ENCODE results near the gene COL26A1.

The COL26A1 gene

GRCh38 chr7:101533103-101533465, 170.4 kb downstream of the COL26A1 start:
- no peak for DNase-seq

GRCh38 chr7:101534015-101534803, 171.5 kb downstream of the COL26A1 start:
- no peak for DNase-seq

- DNase-seq, result no peak
Observed at GRCh38 chr7:101534873-101535272, 172.2 kb downstream of the COL26A1 start.

DNA sequence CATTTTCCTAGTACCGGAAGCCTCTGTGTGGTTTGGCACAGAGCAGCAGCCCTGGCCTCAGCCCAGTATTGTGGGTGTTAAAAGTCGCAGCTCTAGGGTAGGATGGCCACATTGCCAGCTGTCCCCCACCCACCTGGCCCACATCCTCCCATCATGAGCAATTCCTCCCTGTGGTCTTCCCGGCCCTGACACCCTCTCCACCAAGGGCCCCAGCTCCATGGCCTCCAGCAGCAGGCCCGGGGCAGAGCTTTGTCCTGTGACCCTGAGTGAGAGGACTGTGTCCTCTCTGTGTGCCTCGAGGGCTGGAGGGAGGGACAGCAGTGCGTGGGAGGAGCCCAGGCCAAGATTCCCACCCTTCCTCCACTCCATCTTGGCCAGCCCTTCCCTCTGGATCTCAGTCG, 172.7 kb downstream of the COL26A1 start:
- no peak for DNase-seq

GRCh38 chr7:101536232-101536631, 173.6 kb downstream of the COL26A1 start:
- no peak for DNase-seq

GRCh38 chr7:101536668-101537067, 174.0 kb downstream of the COL26A1 start:
- no peak for DNase-seq

DNA sequence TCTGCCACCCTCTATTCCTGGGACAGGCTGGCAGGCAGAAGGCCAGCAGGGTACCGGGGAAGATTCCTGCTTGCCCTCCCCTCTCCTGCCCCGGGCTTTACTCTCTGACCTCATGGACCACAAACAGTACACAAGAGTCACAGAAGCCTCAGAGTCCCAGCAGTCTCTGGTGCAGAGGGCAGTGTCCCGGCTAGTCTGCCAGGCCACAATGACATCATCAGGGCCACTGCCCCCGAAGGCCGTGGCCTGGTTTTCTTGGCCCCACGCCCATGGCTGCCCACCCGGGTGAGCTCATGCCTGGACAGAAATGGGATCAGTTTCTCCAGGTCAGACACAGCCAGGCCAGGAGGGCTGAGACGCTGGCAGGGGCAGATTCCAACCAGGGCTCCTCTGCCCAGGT, 174.5 kb downstream of the COL26A1 start:
- DNase-seq, result no peak

DNA sequence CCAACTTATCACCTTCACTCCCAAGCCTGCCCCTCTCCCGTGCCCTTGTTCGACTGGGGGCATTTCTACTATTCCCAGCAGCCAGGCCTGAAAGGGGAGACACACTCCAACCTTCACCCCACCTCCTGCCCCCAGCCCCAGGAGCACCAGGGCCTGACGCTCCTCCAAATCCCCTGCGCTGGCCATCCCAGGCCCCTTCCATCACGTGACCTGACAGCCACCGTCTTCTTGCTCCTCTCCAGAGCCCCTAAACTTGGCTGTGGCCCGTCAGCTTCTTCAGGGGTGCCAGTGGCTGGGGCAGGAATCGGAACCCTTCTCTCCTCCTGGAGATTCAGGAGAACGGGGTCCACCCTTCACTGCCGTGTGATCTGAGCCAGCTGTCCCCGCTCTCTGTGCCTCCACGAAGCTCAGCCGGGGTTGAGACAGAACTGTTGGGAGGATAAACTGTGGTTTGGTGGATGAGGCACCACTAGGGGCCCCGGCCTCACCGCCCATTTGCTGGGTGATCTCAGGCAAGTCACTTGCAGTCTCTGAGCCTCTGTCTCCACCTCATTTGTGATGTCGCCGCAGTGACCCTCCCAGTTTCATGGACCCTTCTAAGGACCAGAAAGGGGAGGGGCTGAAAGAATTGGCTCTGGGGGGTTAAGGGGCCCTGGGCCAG, 175.4 kb downstream of the COL26A1 start:
- DNase-seq, result no peak

GRCh38 chr7:101538596-101539459, 176.2 kb downstream of the COL26A1 start:
- peak in 31 of 51 donors; percentile 3 to 65 (median 18) for DNase-seq

DNA sequence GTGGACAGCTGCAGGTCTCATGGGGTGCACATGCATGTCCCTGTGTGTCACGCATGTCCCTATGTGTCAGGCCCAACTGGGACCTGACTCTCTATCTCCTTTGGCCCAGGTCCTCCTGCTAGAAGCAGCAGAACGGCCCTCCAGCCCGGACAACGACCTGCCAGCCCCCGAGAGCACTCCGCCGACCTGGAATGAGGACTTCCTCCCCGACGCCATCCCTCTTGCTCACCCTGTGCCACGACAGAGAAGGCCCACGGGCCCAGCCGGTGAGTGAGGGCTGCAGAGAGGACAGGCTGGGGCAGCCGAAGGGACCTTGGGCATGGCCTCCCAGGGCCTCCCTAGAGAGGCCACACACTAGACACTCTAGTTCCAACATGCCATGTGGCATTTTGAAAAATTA, 177.1 kb downstream of the COL26A1 start:
- no peak for DNase-seq

DNA sequence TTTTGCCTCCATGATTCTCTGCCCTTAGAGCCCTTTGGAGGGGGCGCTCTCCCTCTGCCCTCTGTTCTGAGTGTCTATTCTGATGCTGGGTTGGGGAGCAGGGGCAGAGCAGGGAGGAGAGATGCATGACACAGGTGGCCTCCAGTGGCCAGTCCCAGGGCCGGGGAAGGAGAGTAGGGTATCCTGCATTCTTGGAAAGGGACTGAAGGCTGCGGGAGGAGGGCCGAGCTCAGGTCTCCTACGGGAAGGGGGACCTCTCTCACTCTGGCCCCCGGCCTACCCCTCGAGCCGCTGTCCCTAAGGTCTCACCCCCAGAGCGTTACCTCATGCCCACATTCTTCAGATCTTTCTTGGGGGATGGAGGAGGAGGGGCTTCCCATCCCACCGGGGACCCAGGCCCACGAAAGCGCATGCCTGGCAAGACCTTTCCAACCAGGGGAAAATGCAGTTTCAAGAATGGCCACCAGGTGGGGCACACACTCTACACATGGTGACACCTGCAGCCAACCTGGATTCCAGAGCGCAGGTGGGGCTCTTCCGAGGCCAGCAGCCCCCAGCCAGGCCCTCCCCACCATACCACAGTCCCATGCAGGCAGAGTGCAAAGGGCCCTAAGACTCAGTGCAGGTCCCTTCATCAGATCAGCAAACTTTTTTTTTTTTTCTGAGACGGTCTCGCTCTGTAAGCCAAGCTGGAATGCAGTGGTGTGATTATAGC, 180.0 kb downstream of the COL26A1 start:
- DNase-seq, result peak in 41 of 51 donors; percentile 1 to 71 (median 32)

GRCh38 chr7:101543242-101543766, 180.6 kb downstream of the COL26A1 start:
- DNase-seq, result no peak

GRCh38 chr7:101543846-101544245, 181.2 kb downstream of the COL26A1 start:
- no peak for DNase-seq

DNA sequence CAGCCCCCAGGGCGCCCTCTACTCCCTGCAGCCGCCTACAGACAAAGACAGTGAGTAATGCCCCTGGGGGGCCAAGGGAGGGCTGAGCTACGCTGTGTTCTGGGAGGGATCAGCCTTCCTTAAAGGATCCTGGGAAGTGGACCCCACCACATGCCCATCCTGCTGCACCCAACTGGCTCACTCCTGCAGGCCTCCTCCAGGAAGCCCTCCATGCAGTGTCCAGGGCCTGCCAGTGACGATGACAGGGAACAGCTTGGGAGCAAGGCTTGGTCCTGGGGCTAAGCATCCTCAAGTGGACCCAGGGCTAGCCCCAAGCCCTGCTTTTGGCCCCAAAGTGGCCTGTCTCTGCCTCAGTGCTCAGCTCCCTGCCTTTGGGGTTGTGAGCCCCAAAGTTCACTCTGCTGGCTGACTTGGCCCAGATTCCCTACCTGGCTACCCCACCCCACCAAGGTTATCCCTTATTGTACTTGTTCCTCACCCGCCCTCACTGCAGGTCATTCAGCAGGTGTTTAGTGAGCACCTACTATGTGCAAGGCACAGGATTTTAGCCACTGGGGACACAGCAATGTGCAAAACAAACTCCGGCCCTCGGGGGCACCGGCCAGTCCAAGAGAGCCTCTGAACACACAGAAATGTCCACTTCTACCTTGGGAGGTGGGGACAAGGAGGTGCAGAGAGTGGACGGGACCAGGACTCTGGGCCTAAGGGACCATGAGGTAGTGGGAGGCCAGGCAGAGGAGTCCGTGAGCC, 182.9 kb downstream of the COL26A1 start:
- DNase-seq, result no peak

GRCh38 chr7:101546308-101546936, 183.7 kb downstream of the COL26A1 start:
- DNase-seq, result no peak

GRCh38 chr7:101547022-101547915, 184.6 kb downstream of the COL26A1 start:
- DNase-seq, result no peak

DNA sequence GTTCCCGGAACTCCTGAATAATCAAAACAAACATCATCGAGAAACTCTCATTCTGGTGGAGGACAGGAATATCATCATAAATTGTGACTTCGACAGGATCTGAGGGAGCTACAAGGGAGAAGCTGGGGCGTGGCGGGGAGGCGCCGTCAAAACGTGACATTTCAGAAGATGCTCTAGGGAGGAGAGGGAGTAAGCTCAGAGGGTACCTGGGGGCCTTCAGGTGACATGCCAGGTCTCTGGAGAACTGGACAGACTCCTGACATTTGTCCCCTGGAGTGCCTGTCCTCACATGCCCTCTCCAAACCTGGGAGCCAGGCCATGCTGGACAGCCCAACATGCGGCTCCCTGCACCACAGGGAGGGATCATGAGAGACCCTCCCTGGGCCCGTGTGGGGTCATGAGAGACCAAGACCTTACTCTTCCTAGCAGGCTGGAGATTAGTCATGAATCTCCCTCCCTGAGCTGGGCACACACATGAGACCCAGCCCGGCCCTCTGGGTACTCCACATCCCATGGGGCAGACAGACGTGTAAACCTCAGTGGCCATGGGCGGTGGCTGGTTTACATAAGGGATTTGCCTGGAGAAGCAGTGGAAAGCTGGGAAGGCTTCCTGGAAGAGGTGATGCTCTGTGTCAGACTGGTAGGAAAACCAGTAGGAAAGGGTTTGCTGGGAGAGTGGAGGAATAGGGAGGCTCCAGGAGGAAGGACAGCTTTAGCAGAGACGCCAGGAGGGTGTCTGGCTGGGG, 185.4 kb downstream of the COL26A1 start:
- no peak for DNase-seq

- no peak for DNase-seq
Observed at GRCh38 chr7:101549734-101550133, 187.1 kb downstream of the COL26A1 start.

Measured in hypothalamus (tissue), 51 donors.